T-cell (primary cell): Measurements from ENCODE around the gene URAD. TPM values are rescaled to one million over a fixed set of nuclear protein-coding genes. Genes with fewer than 3 reads are reported as not detected.

Source experiments
- ATAC-seq, 4 experiments: fragments of 200-7000 bp in 3 of 4; fragments of 150-1000 bp in 1 of 4; cut with Tn5 transposase; replicated peaks in 1 of 4; 1 replicate in 3 of 4; 2 replicates in 1 of 4; pipeline ENCODE4 v1.10.0; 2021; ENCODE audit warnings: moderate library complexity in 3 of 4, mild to moderate bottlenecking in 2 of 4, moderate number of reproducible peaks in 1 of 4
- CTCF ChIA-PET, 2 donors: fragments of 300-600 bp; sonication (Branson Sonifier 250); formaldehyde crosslinking; loops; one replicate each; lab custom pipeline; 2022; ENCODE audit warnings: antibody characterized with exemption in 2 of 2; lab: Charles Lee
- POLR2A ChIA-PET, 2 donors: fragments of 300-600 bp; sonication (Branson Sonifier 250); formaldehyde crosslinking; loops; one replicate each; lab custom pipeline; 2022; ENCODE audit warnings: antibody characterized with exemption in 2 of 2; lab: Charles Lee
- DNase-seq, 35 experiments: peaks; one replicate each; pipeline versions ENCODE4 v3.0.0 to v3.0.0-alpha.2; 2013 to 2023
- H3K27ac ChIP-seq: one replicate; pipeline ENCODE4 v1.5.1; 2013; ENCODE audit warnings: low read length
- H3K27me3 ChIP-seq, 2 experiments: replicated peaks in 1 of 2; 1 replicate in 1 of 2; 2 replicates in 1 of 2; pipeline versions ENCODE4 v1.6.1 to v1.7.0; 2013; ENCODE audit warnings: low read length in 1 of 2, mixed read lengths in 1 of 2; ENCODE audit not compliant: control insufficient read depth in 2 of 2, insufficient read depth in 2 of 2; ENCODE audit errors: extremely low read depth in 1 of 2
- H3K36me3 ChIP-seq, 2 donors: 1 replicate in 1 of 2; 2 replicates in 1 of 2; pipeline versions ENCODE4 v1.6.1 to v1.7.0; 2013; ENCODE audit warnings: low read length in 1 of 2; ENCODE audit not compliant: control insufficient read depth in 2 of 2, insufficient read depth in 1 of 2; ENCODE audit errors: extremely low read depth in 1 of 2
- H3K4me1 ChIP-seq, 2 experiments: 1 replicate in 1 of 2; 2 replicates in 1 of 2; pipeline versions ENCODE4 v1.6.1 to v1.7.0; 2013; ENCODE audit warnings: low read length in 2 of 2, mixed read lengths in 1 of 2; ENCODE audit not compliant: insufficient read depth in 2 of 2, control insufficient read depth in 1 of 2; ENCODE audit errors: extremely low read depth in 1 of 2
- H3K4me3 ChIP-seq, 2 donors: 1 replicate in 1 of 2; 2 replicates in 1 of 2; pipeline versions ENCODE4 v1.5.1 to v1.7.0; 2013; ENCODE audit warnings: mild to moderate bottlenecking in 2 of 2, low read length in 1 of 2, moderate library complexity in 1 of 2; ENCODE audit not compliant: control insufficient read depth in 1 of 2; ENCODE audit errors: extremely low read depth in 1 of 2
- H3K9me3 ChIP-seq: 2 replicates; pipeline ENCODE4 v1.7.0; 2013
- H3K27ac Mint-ChIP-seq, 2 donors: one replicate each; pipeline ENCODE4 v1.8.0; 2020 to 2021; ENCODE audit warnings: mild to moderate bottlenecking in 2 of 2, mixed read lengths in 2 of 2
- H3K27me3 Mint-ChIP-seq, 2 donors: one replicate each; pipeline ENCODE4 v1.8.0; 2021 to 2022; ENCODE audit warnings: mixed read lengths in 2 of 2
- H3K36me3 Mint-ChIP-seq: one replicate; pipeline ENCODE4 v1.8.0; 2021; ENCODE audit warnings: mixed read lengths
- H3K4me1 Mint-ChIP-seq, 3 donors: one replicate each; pipeline ENCODE4 v1.8.0; 2020 to 2022; ENCODE audit warnings: mixed read lengths in 3 of 3, mild to moderate bottlenecking in 1 of 3
- H3K4me3 Mint-ChIP-seq, 3 donors: one replicate each; pipeline ENCODE4 v1.8.0; 2020 to 2022; ENCODE audit warnings: mild to moderate bottlenecking in 3 of 3, mixed read lengths in 3 of 3, moderate library complexity in 3 of 3
- H3K9me3 Mint-ChIP-seq, 3 donors: one replicate each; pipeline ENCODE4 v1.8.0; 2020 to 2022; ENCODE audit warnings: mixed read lengths in 3 of 3
- WGBS: methylation state at CpG from one replicate; pipeline ENCODE4 v1.1.5; 2013; ENCODE audit warnings: missing lambda C conversion rate; ENCODE audit not compliant: insufficient coverage; 5-methylcytosine and 5-hydroxymethylcytosine counted together
- total RNA-seq, 35 experiments: library from RNA in 6 of 35; stranded (reverse) in 6 of 35; fragments of 120-200 nt in 1 of 35; gene quantifications; one replicate each; pipeline versions ENCODE4 v1.2.1 to v1.2.4 and lab custom pipeline; 2013 to 2026

URAD gene
- total RNA-seq, 5 donors from 2014 or later (not counting 1 experiment from before 2014, with no cell fraction given), result not detected

DNA sequence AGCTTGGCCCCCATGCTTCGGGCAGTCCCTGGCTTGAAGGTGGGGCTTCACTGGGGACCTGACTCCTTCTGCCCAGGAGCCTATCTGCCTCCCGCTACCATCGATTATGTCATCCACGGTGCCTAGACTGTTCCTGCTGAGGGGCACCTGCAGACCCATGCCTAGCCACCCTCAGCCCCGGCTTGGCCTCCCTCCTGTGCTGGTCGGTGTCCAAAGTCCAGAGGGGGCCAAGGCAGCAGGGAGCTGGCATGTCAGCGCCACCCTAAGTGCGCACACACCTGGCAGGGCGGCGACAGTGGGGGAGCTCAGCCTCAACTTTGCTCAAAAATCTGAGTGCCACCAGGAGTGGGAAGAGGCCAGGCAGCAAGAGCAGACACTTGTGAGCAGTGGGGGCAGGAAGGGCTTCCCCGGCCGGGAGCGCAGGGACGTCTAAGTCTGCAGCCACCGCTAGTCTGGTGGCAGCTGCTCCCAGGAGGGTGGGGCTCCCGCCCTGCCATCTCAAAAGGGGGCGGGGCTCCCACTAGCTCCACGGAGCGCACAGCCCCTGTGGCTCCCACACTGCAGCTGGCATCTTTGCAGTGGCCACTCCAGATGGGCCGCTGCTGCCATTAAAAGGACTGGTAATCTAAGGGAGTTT, 13.5 kb upstream of the URAD start:
- Histone ChIP-seq H3K36me3 (no peaks in the 10 kb centered on the region), H3K27me3 (no peaks in the 10 kb centered on the region), H3K4me3 (no peak overlapping the region), H3K4me1 (no peaks in the 10 kb centered on the region), H3K9me3 (no peaks in the 10 kb centered on the region), H3K27ac (no peak overlapping the region)
- 87% methylated on average over 18 of the region's 20 CpGs for WGBS
- POLR2A ChIA-PET, result interaction anchor here in 1 of 2 donors (0.6 kb wide), 1 partner anchor 739 kb away, joined by 3 read pairs; no protein-coding TSS in a partner anchor
- DNase-seq, result no peak
- peaks cover 0 to 8% (median 3%) of the 10 kb centered on the region in 3 donors for H3K4me1 Mint-ChIP-seq
- H3K9me3 Mint-ChIP-seq, result no peaks in the 10 kb centered on the region
- no peak overlapping the region for H3K27ac Mint-ChIP-seq
- CTCF ChIA-PET, result interaction anchor here in 1 of 2 donors (0.6 kb wide), 2 partner anchors 623 to 1142 kb away, joined by 3 read pairs; no protein-coding TSS in a partner anchor
- H3K4me3 Mint-ChIP-seq, result no peak overlapping the region
- H3K27me3 Mint-ChIP-seq, result no peaks in the 10 kb centered on the region
- no peak for ATAC-seq
- no peaks in the 10 kb centered on the region for H3K36me3 Mint-ChIP-seq

DNA sequence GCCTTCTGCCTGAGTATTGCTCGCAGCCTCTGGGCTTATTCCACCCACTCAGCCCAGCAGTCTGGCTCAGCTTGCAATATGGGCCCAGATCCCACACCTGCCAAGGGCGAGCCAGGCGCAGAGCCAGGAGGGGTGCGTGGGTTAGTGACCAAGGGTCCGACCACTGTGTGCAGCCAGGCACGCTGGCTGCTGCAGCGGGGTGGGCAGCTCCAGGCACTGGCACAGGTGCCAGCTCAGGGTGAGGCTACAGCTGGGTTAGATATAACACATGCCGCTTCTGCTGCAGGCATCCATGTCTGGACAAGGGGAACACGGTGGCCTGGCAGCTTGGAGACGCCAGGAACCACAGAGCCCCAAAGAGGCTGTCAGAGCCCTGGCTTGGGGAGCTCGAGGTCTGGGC, 12.6 kb upstream of the URAD start:
- POLR2A ChIA-PET, result no interaction called here
- Histone ChIP-seq H3K4me1 (no peaks in the 10 kb centered on the region), H3K27me3 (no peaks in the 10 kb centered on the region), H3K36me3 (no peaks in the 10 kb centered on the region), H3K9me3 (no peaks in the 10 kb centered on the region), H3K27ac (no peak overlapping the region), H3K4me3 (no peak overlapping the region)
- Mint-ChIP-seq H3K27ac (no peak overlapping the region), H3K4me3 (no peak overlapping the region), H3K36me3 (no peaks in the 10 kb centered on the region), H3K9me3 (no peaks in the 10 kb centered on the region), H3K27me3 (no peaks in the 10 kb centered on the region), H3K4me1 (peaks cover 0 to 8% (median 3%) of the 10 kb centered on the region in 3 donors)
- no peak for DNase-seq
- CTCF ChIA-PET, result interaction anchor here in 1 of 2 donors (0.8 kb wide), 1 partner anchor 174 kb away, joined by 3 read pairs; no protein-coding TSS in a partner anchor
- 86% methylated on average over 10 of the region's 11 CpGs for WGBS
- ATAC-seq, result no peak

GRCh38 chr13:28000567-28000966, 12.1 kb upstream of the URAD start:
- ATAC-seq (no peak), DNase-seq (no peak)
- CTCF ChIA-PET, result interaction anchor here in 1 of 2 donors (0.8 kb wide), 1 partner anchor 174 kb away, joined by 3 read pairs; no protein-coding TSS in a partner anchor
- peaks cover 0 to 8% (median 3%) of the 10 kb centered on the region in 3 donors for H3K4me1 Mint-ChIP-seq
- H3K27ac Mint-ChIP-seq, result no peak overlapping the region
- Histone ChIP-seq H3K9me3 (no peaks in the 10 kb centered on the region), H3K27ac (no peak overlapping the region), H3K4me3 (no peak overlapping the region), H3K36me3 (no peaks in the 10 kb centered on the region), H3K4me1 (no peaks in the 10 kb centered on the region), H3K27me3 (no peaks in the 10 kb centered on the region)
- POLR2A ChIA-PET, result no interaction called here
- H3K9me3 Mint-ChIP-seq, result no peaks in the 10 kb centered on the region
- no peak overlapping the region for H3K4me3 Mint-ChIP-seq
- 75% methylated on average over 5 of the region's 5 CpGs for WGBS
- no peaks in the 10 kb centered on the region for H3K27me3 Mint-ChIP-seq
- no peaks in the 10 kb centered on the region for H3K36me3 Mint-ChIP-seq

GRCh38 chr13:27997904-27998522, 9.5 kb upstream of the URAD start:
- DNase-seq, result peak in 10 of 35 experiments; percentile 2 to 24 (median 12)
- Histone ChIP-seq H3K4me3 (no peak overlapping the region), H3K27me3 (no peaks in the 10 kb centered on the region), H3K9me3 (no peaks in the 10 kb centered on the region), H3K4me1 (no peaks in the 10 kb centered on the region), H3K27ac (no peak overlapping the region), H3K36me3 (no peaks in the 10 kb centered on the region)
- ATAC-seq, result peak in 1 of 4 experiments; percentile 40
- ChIA-PET POLR2A (interaction anchor here in 1 of 2 donors (1.2 kb wide), 1 partner anchor 16 kb away, joined by 3 read pairs; no protein-coding TSS in a partner anchor), CTCF (interaction anchor here in 1 of 2 donors (0.6 kb wide), 1 partner anchor 15 kb away, joined by 3 read pairs; no protein-coding TSS in a partner anchor)
- H3K27ac Mint-ChIP-seq, result no peak overlapping the region
- no peaks in the 10 kb centered on the region for H3K36me3 Mint-ChIP-seq
- 52% methylated on average over 2 of the region's 7 CpGs for WGBS
- H3K4me1 Mint-ChIP-seq, result peaks cover 0 to 8% (median 3%) of the 10 kb centered on the region in 3 donors
- H3K27me3 Mint-ChIP-seq, result peaks cover 0 to 3% of the 10 kb centered on the region in 2 donors
- no peaks in the 10 kb centered on the region for H3K9me3 Mint-ChIP-seq
- no peak overlapping the region for H3K4me3 Mint-ChIP-seq

- 90% methylated on average over 3 of the region's 6 CpGs for WGBS
- ChIA-PET CTCF (interaction anchor here in 1 of 2 donors (0.6 kb wide), 1 partner anchor 727 kb away, joined by 3 read pairs; the partner anchor contains the start of gene SLC46A3), POLR2A (no interaction called here)
- no peaks in the 10 kb centered on the region for H3K36me3 ChIP-seq
- ATAC-seq (no peak), DNase-seq (no peak)
- no peak overlapping the region for H3K27ac Mint-ChIP-seq
- no peak overlapping the region for H3K4me3 Mint-ChIP-seq
- no peaks in the 10 kb centered on the region for H3K36me3 Mint-ChIP-seq
- peaks cover 0 to 17% of the 10 kb centered on the region in 2 experiments for H3K27me3 ChIP-seq
- no peaks in the 10 kb centered on the region for H3K9me3 ChIP-seq
- no peak overlapping the region for H3K4me3 ChIP-seq
- no peak overlapping the region for H3K27ac ChIP-seq
- no peaks in the 10 kb centered on the region for H3K9me3 Mint-ChIP-seq
- H3K27me3 Mint-ChIP-seq, result peaks cover 15 to 17% of the 10 kb centered on the region in 2 donors
- H3K4me1 Mint-ChIP-seq, result no peaks in the 10 kb centered on the region
- no peaks in the 10 kb centered on the region for H3K4me1 ChIP-seq
These were observed 3.4 kb upstream of the URAD start for GRCh38 chr13:27991881-27992280.

DNA sequence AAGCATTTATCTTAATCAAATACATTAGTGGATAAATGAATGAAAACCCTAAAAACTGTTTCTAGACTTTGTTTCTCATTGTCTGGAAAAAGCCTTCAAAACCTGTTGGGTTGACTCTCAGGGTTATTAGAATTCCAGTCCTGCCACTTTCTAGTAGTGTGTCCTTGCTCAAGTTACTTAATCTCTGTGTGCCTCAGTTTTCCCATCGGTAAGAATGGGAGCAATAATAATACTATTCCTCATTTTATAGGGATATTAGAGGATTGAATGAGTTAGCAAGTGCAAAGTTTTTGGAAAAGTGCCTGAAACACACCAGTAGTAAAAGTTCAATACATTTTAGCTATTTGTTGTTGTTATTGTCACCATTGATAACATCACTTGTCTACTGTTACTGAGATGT, 2.9 kb downstream of the URAD start:
- H3K27me3 Mint-ChIP-seq, result peaks cover 56 to 60% of the 10 kb centered on the region in 2 donors
- ChIA-PET CTCF (interaction anchor here (1.3 to 3.7 kb wide), 6 partner anchors 116 to 1000 kb away, joined by 3 to 51 read pairs (median 6); no protein-coding TSS in a partner anchor), POLR2A (no interaction called here)
- Histone ChIP-seq H3K27me3 (peaks cover 17 to 43% of the 10 kb centered on the region in 2 experiments), H3K4me3 (no peak overlapping the region), H3K36me3 (no peaks in the 10 kb centered on the region), H3K9me3 (no peaks in the 10 kb centered on the region), H3K27ac (no peak overlapping the region), H3K4me1 (peaks cover 0 to 1% of the 10 kb centered on the region in 2 experiments)
- no peak overlapping the region for H3K4me3 Mint-ChIP-seq
- WGBS, result no CpG with 5 or more reads among the region's 1 CpG
- DNase-seq (no peak), ATAC-seq (no peak)
- H3K27ac Mint-ChIP-seq, result no peak overlapping the region
- no peaks in the 10 kb centered on the region for H3K36me3 Mint-ChIP-seq
- no peaks in the 10 kb centered on the region for H3K9me3 Mint-ChIP-seq
- peaks cover 0 to 4% (median 2%) of the 10 kb centered on the region in 3 donors for H3K4me1 Mint-ChIP-seq
